Body of pancreas (tissue), 4 donors: Measurements from ENCODE around the gene GOLGA8N.
"Not testable (repeated sequence)": the region's sequence is repeated elsewhere in the genome, so short reads cannot be mapped to it uniquely, and the experiment has no call there.

ENCODE experiments used
- POLR2A ChIP-seq, 3 donors: fragments of 450-650 bp; IDR thresholded peaks; one replicate each; pipeline ENCODE4 v1.6.1; 2016; ENCODE audit warnings: antibody characterized with exemption in 3 of 3, mild to moderate bottlenecking in 2 of 3
- TF ChIP-seq, protein P1 (sequence below), 7 experiments: fragments of 450-650 bp in 4 of 7; fragments of 200-600 bp in 3 of 7; sonication (generic) in 3 of 7; IDR thresholded peaks; one replicate each; pipeline ENCODE4 v1.5.1; 2016 to 2019; ENCODE audit warnings: antibody characterized with exemption in 7 of 7

GRCh38 chr15:32615871-32616426 is 22.7 kb downstream of the GOLGA8N start:
- TF ChIP-seq, protein P1, sequence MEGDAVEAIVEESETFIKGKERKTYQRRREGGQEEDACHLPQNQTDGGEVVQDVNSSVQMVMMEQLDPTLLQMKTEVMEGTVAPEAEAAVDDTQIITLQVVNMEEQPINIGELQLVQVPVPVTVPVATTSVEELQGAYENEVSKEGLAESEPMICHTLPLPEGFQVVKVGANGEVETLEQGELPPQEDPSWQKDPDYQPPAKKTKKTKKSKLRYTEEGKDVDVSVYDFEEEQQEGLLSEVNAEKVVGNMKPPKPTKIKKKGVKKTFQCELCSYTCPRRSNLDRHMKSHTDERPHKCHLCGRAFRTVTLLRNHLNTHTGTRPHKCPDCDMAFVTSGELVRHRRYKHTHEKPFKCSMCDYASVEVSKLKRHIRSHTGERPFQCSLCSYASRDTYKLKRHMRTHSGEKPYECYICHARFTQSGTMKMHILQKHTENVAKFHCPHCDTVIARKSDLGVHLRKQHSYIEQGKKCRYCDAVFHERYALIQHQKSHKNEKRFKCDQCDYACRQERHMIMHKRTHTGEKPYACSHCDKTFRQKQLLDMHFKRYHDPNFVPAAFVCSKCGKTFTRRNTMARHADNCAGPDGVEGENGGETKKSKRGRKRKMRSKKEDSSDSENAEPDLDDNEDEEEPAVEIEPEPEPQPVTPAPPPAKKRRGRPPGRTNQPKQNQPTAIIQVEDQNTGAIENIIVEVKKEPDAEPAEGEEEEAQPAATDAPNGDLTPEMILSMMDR (IDR thresholded peaks at IDR 0.05) = not testable (repeated sequence)
- TF ChIP-seq POLR2A (IDR thresholded peaks at IDR 0.05) = not testable (repeated sequence)
